Astrocyte (in vitro differentiated cells and primary cell): ENCODE measurements around the gene TMEM87A.
"Not testable (repeated sequence)": the region's sequence is repeated elsewhere in the genome, so short reads cannot be mapped to it uniquely, and the experiment has no call there.

Experiments used
- CTCF ChIP-seq: IDR thresholded peaks from 2 replicates; pipeline ENCODE4 v1.5.1; 2011; ENCODE audit warnings: low read depth, mild to moderate bottlenecking, inconsistent platforms, low read length, moderate library complexity; ENCODE audit not compliant: insufficient read depth
- EZH2 ChIP-seq: IDR thresholded peaks from 2 replicates; pipeline ENCODE4 v1.6.1; 2012; ENCODE audit warnings: mild to moderate bottlenecking, low read length, inconsistent platforms; ENCODE audit not compliant: insufficient read depth

GRCh38 chr15:42228981-42229380 lies 44.3 kb downstream of the TMEM87A start:
- not testable (repeated sequence) for TF ChIP-seq CTCF, EZH2
